Osteocyte (in vitro differentiated cells): ENCODE measurements around the gene PTPRG. TPM values are rescaled to one million over a fixed set of nuclear protein-coding genes. Genes with fewer than 3 reads are reported as not detected.

Source experiments
- DNase-seq: peaks from one replicate; pipeline ENCODE4 v3.0.0; 2021; ENCODE audit warnings: mixed read lengths; ENCODE audit not compliant: unreplicated experiment; ENCODE audit errors: extremely low spot score
- H3K27ac Mint-ChIP-seq: one replicate; pipeline ENCODE4 v1.8.0; 2021; ENCODE audit warnings: mild to moderate bottlenecking, mixed read lengths; ENCODE audit not compliant: unreplicated experiment
- H3K27me3 Mint-ChIP-seq: one replicate; pipeline ENCODE4 v1.8.0; 2021; ENCODE audit warnings: mixed read lengths; ENCODE audit not compliant: unreplicated experiment
- H3K36me3 Mint-ChIP-seq: one replicate; pipeline ENCODE4 v1.8.0; 2021; ENCODE audit warnings: mixed read lengths; ENCODE audit not compliant: unreplicated experiment
- H3K4me1 Mint-ChIP-seq: one replicate; pipeline ENCODE4 v1.8.0; 2021; ENCODE audit warnings: mixed read lengths; ENCODE audit not compliant: unreplicated experiment
- H3K4me3 Mint-ChIP-seq: one replicate; pipeline ENCODE4 v1.8.0; 2021; ENCODE audit warnings: mild to moderate bottlenecking, moderate library complexity, mixed read lengths; ENCODE audit not compliant: unreplicated experiment
- H3K9me3 Mint-ChIP-seq: one replicate; pipeline ENCODE4 v1.8.0; 2021; ENCODE audit warnings: mixed read lengths; ENCODE audit not compliant: unreplicated experiment
- total RNA-seq: library from RNA; stranded (reverse); gene quantifications from 2 replicates; pipeline ENCODE4 v1.2.1, GENCODE V29; 2021
- TF ChIP-seq, protein P1 (sequence below): fragments of 200-600 bp; sonication (generic); IDR thresholded peaks from 2 replicates; pipeline ENCODE4 v1.5.0; 2021; ENCODE audit warnings: antibody characterized with exemption, mild to moderate bottlenecking, moderate library complexity

Gene PTPRG
- total RNA-seq, 1 donor from 2014 or later: 48.1 TPM

DNA sequence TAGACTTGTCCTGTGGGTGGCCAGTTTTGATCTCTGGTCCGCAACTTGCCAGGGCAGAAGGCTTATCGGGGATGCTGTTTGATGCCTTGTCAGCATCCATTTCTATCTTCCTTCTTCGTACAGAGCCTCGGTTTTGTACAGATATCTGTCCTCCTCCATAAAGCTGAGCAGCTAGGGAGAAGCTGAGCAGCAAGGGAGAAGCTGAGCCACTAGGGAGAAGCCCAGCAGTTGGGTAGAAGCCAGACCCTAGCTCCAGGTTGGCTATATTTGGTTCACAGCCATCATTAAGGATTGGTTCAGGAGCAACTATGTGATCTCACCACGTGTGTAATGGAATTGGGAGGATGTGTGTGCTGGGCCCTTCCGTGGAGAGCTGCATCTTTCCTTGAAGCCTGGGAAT is 46.7 kb downstream of the PTPRG start:
- H3K4me1 Mint-ChIP-seq: peaks cover 7% of the 10 kb centered on the region
- H3K36me3 Mint-ChIP-seq: peaks cover 3% of the 10 kb centered on the region
- TF ChIP-seq, protein P1, sequence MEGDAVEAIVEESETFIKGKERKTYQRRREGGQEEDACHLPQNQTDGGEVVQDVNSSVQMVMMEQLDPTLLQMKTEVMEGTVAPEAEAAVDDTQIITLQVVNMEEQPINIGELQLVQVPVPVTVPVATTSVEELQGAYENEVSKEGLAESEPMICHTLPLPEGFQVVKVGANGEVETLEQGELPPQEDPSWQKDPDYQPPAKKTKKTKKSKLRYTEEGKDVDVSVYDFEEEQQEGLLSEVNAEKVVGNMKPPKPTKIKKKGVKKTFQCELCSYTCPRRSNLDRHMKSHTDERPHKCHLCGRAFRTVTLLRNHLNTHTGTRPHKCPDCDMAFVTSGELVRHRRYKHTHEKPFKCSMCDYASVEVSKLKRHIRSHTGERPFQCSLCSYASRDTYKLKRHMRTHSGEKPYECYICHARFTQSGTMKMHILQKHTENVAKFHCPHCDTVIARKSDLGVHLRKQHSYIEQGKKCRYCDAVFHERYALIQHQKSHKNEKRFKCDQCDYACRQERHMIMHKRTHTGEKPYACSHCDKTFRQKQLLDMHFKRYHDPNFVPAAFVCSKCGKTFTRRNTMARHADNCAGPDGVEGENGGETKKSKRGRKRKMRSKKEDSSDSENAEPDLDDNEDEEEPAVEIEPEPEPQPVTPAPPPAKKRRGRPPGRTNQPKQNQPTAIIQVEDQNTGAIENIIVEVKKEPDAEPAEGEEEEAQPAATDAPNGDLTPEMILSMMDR: no peak
- H3K27ac Mint-ChIP-seq: no peak overlapping the region
- no peaks in the 10 kb centered on the region for H3K27me3 Mint-ChIP-seq
- no peak overlapping the region for H3K4me3 Mint-ChIP-seq
- no peaks in the 10 kb centered on the region for H3K9me3 Mint-ChIP-seq
- no peak for DNase-seq

DNA sequence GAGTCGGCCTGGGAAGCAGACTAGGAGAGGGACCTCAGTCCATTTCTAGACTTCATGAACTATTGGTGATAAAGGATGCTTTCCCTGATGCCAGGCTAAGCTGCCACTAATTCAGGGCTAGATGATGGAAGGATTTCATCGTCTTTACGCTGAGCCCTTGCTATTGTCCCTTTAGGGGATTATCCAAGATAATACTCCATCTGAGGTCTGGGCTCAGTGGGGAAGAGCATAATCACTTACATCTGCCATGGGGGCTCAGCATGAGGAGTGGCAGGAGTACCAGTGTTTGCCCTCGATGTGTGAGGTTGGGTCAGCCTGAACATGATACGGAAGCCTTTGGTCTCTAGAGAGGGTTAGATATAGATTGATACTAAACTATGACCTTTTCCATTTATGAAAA is 47.3 kb downstream of the PTPRG start:
- no peak overlapping the region for H3K4me3 Mint-ChIP-seq
- peaks cover 3% of the 10 kb centered on the region for H3K36me3 Mint-ChIP-seq
- no peaks in the 10 kb centered on the region for H3K27me3 Mint-ChIP-seq
- DNase-seq: no peak
- no peaks in the 10 kb centered on the region for H3K9me3 Mint-ChIP-seq
- H3K27ac Mint-ChIP-seq: no peak overlapping the region
- peaks cover 7% of the 10 kb centered on the region for H3K4me1 Mint-ChIP-seq
- TF ChIP-seq, protein P1: no peak

GRCh38 chr3:61610316-61610715 is 48.9 kb downstream of the PTPRG start:
- TF ChIP-seq, protein P1: no peak
- H3K27ac Mint-ChIP-seq: no peak overlapping the region
- H3K4me1 Mint-ChIP-seq: peaks cover 7% of the 10 kb centered on the region
- H3K4me3 Mint-ChIP-seq: no peak overlapping the region
- H3K27me3 Mint-ChIP-seq: peaks cover 4% of the 10 kb centered on the region
- no peak for DNase-seq
- H3K36me3 Mint-ChIP-seq: peaks cover 3% of the 10 kb centered on the region
- no peaks in the 10 kb centered on the region for H3K9me3 Mint-ChIP-seq

DNA sequence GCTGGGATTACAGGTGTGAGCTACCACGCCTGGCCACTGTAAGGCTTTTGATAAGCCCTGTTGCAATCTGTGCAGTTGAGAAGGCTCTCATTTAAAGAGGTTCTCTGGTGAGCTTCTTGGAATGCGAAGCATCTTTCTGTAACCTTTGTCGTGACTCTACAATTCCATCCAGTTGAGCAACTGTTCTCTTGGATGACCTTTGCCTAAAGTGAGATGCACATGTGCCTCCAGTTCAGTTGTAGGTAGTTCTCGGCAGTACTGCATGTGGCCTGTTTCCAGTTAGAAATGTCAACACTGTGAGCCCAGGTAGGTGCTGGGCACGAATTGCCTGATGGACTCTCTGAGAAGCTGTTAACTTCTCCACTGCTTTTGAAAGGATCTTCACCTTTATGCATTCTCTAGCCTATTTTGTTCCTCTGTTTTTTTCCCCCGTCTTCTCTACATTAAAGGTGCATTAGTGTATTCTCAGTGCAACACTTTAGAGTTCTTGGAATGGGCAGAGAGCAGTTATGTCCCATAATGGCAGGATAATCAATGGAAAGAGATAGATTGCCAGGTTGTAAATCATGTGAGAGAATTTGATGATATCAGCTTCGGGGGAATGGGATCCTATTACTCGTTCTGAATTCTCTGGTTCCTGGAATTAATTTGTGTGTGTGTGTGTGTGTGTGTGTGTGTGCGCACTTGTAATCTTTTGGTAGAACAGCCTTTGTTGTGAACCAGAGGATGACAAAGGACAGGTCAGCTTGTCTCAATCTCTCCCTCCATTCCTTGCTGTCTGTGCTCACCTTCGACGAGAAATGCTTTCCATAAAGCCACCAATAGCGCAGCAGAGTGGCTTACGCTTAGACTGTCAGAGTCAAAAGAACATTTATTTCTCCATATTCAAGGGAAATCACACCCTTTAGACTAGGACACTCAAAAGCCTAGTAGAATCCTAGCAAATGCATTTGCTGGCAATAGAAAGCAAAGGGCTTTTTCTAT is 51.1 kb downstream of the PTPRG start:
- H3K4me3 Mint-ChIP-seq: no peak overlapping the region
- peaks cover 13% of the 10 kb centered on the region for H3K27me3 Mint-ChIP-seq
- H3K36me3 Mint-ChIP-seq: peaks cover 12% of the 10 kb centered on the region
- H3K27ac Mint-ChIP-seq: no peak overlapping the region
- no peak for DNase-seq
- peaks cover 7% of the 10 kb centered on the region for H3K4me1 Mint-ChIP-seq
- no peaks in the 10 kb centered on the region for H3K9me3 Mint-ChIP-seq
- TF ChIP-seq, protein P1: no peak

DNA sequence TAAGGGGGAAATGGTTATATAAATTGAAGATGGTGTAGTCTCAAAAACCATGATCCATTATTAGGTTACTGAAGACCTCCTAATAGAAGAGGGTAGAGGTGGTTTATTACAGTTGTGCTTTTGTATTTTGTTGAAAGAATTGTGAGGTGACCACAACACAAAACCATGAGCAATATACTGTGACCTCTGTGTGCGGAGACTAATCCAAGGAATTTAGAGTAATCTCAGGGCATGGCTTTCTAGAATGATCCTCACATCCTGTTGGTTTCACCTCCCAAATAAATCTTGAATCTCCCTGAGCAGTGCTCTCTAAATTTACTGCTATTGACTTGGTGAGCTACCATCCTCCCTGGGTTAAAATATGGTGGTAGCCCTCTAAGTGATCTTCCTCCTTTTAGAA is 52.3 kb downstream of the PTPRG start:
- no peak for DNase-seq
- peaks cover 16% of the 10 kb centered on the region for H3K27me3 Mint-ChIP-seq
- no peaks in the 10 kb centered on the region for H3K9me3 Mint-ChIP-seq
- H3K4me3 Mint-ChIP-seq: no peak overlapping the region
- TF ChIP-seq, protein P1: no peak
- peaks cover 7% of the 10 kb centered on the region for H3K4me1 Mint-ChIP-seq
- no peak overlapping the region for H3K27ac Mint-ChIP-seq
- peaks cover 12% of the 10 kb centered on the region for H3K36me3 Mint-ChIP-seq
